Measurements from ENCODE around the gene DPH1.

DNA sequence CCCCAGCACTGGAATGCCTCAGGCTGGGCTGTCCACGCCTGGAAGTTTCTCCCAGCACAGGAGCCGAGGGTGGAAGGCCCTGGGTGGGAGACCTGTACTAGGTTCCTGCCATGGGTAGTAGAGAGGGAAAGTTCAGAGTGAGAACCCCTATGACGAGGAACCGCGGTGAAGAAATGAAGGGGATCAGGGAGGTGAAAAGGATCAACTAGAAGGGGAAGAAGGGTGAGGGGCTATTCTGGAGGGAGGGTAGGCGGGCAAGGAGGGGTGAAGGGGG lies 30.4 kb downstream of the DPH1 start:
- TF ChIP-seq EP300 (IDR thresholded peaks at IDR 0.05) (no peak), POLR2AphosphoS5 (IDR thresholded peaks at IDR 0.05) (no peak)
- TF ChIP-seq, protein P1, sequence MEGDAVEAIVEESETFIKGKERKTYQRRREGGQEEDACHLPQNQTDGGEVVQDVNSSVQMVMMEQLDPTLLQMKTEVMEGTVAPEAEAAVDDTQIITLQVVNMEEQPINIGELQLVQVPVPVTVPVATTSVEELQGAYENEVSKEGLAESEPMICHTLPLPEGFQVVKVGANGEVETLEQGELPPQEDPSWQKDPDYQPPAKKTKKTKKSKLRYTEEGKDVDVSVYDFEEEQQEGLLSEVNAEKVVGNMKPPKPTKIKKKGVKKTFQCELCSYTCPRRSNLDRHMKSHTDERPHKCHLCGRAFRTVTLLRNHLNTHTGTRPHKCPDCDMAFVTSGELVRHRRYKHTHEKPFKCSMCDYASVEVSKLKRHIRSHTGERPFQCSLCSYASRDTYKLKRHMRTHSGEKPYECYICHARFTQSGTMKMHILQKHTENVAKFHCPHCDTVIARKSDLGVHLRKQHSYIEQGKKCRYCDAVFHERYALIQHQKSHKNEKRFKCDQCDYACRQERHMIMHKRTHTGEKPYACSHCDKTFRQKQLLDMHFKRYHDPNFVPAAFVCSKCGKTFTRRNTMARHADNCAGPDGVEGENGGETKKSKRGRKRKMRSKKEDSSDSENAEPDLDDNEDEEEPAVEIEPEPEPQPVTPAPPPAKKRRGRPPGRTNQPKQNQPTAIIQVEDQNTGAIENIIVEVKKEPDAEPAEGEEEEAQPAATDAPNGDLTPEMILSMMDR (IDR thresholded peaks at IDR 0.05), result no peak

Measured in sigmoid colon (tissue), 4 donors.